AG09309 (cell line): ENCODE measurements around the gene VPS35L.

Experiments used
- DNase-seq: peaks from one replicate; pipeline ENCODE4 v3.0.0-alpha.2; 2010; ENCODE audit warnings: low read depth
- H3K4me3 ChIP-seq: 2 replicates; pipeline ENCODE4 v1.5.1; 2011; ENCODE audit warnings: mild to moderate bottlenecking, low read depth, low read length, moderate library complexity; ENCODE audit not compliant: control insufficient read depth
- CTCF ChIP-seq: IDR thresholded peaks from 2 replicates; pipeline ENCODE4 v1.5.1; 2011; ENCODE audit warnings: mild to moderate bottlenecking, low read depth, low read length, inconsistent platforms; ENCODE audit not compliant: insufficient read depth, control insufficient read depth; ENCODE audit errors: missing control alignments

VPS35L gene

GRCh38 chr16:19642501-19642900 lies 87.0 kb downstream of the VPS35L start:
- H3K4me3 ChIP-seq = no peak overlapping the region
- no peak for DNase-seq
- no peak for TF ChIP-seq CTCF

- no peak for TF ChIP-seq CTCF
- no peak for DNase-seq
- H3K4me3 ChIP-seq = no peak overlapping the region
These were observed 89.4 kb downstream of the VPS35L start for GRCh38 chr16:19644877-19645276.

- no peak for DNase-seq
- TF ChIP-seq CTCF = no peak
- no peak overlapping the region for H3K4me3 ChIP-seq
These were observed 90.1 kb downstream of the VPS35L start for GRCh38 chr16:19645557-19645981.

GRCh38 chr16:19649980-19650379 lies 94.5 kb downstream of the VPS35L start:
- no peak overlapping the region for H3K4me3 ChIP-seq
- no peak for DNase-seq
- no peak for TF ChIP-seq CTCF

GRCh38 chr16:19654147-19654546 lies 98.6 kb downstream of the VPS35L start:
- TF ChIP-seq CTCF = no peak
- no peak overlapping the region for H3K4me3 ChIP-seq
- DNase-seq = no peak

GRCh38 chr16:19655242-19655777 lies 99.8 kb downstream of the VPS35L start:
- TF ChIP-seq CTCF = no peak
- H3K4me3 ChIP-seq = no peak overlapping the region
- DNase-seq = no peak

GRCh38 chr16:19657831-19658230 lies 102.3 kb downstream of the VPS35L start:
- TF ChIP-seq CTCF = no peak
- no peak overlapping the region for H3K4me3 ChIP-seq
- no peak for DNase-seq
